Keratinocyte (primary cell): ENCODE data around the gene ETNPPL. TPM values are rescaled to one million over a fixed set of nuclear protein-coding genes. Genes with fewer than 3 reads are reported as not detected.

ENCODE experiments used
- DNase-seq: peaks from one replicate; pipeline ENCODE4 v3.0.0-alpha.2; 2011; ENCODE audit warnings: low read depth, missing footprints, low spot score
- FAIRE-seq: peaks from 2 replicates; lab custom pipeline; 2011; peaks lifted over from hg19 to GRCh38; lab: Jason Lieb, UNC
- H2AFZ ChIP-seq: 2 replicates; pipeline ENCODE4 v1.6.0; 2012; ENCODE audit warnings: low read length, control low read depth, inconsistent platforms; ENCODE audit not compliant: control insufficient read depth
- H3K27ac ChIP-seq: 2 replicates; pipeline ENCODE4 v1.5.1; 2011; ENCODE audit warnings: low read length; ENCODE audit not compliant: control insufficient read depth, insufficient read depth
- H3K27me3 ChIP-seq: 3 replicates; pipeline ENCODE4 v1.6.0; 2011; ENCODE audit warnings: low read length; ENCODE audit not compliant: control insufficient read depth, insufficient read depth; ENCODE audit errors: extremely low read depth
- H3K36me3 ChIP-seq, 2 experiments: 2 replicates in 1 of 2; 3 replicates in 1 of 2; pipeline ENCODE4 v1.5.1; 2011; ENCODE audit warnings: low read length in 2 of 2, mild to moderate bottlenecking in 1 of 2; ENCODE audit not compliant: control insufficient read depth in 2 of 2, insufficient read depth in 2 of 2; ENCODE audit errors: extremely low read depth in 1 of 2
- H3K4me1 ChIP-seq: 3 replicates; pipeline ENCODE4 v1.5.1; 2011; ENCODE audit warnings: low read length; ENCODE audit not compliant: control insufficient read depth, insufficient read depth; ENCODE audit errors: extremely low read depth
- H3K4me2 ChIP-seq: 3 replicates; pipeline ENCODE4 v1.6.0; 2011; ENCODE audit warnings: low read depth, low read length; ENCODE audit not compliant: control insufficient read depth, insufficient read depth; ENCODE audit errors: extremely low read depth
- H3K4me3 ChIP-seq, 3 experiments: fragments of 200-600 bp in 1 of 3; sonication (generic) in 1 of 3; 2 replicates in 2 of 3; 3 replicates in 1 of 3; pipeline ENCODE4 v1.5.1; 2011 to 2016; ENCODE audit warnings: low read length in 3 of 3, mild to moderate bottlenecking in 3 of 3, control low read depth in 2 of 3, inconsistent platforms in 1 of 3, low read depth in 1 of 3, mixed read lengths in 1 of 3, mixed run types in 1 of 3, moderate library complexity in 1 of 3; ENCODE audit not compliant: control insufficient read depth in 2 of 3, insufficient read depth in 2 of 3; ENCODE audit errors: extremely low read depth in 1 of 3
- H3K79me2 ChIP-seq: 2 replicates; pipeline ENCODE4 v1.6.0; 2012; ENCODE audit warnings: low read length; ENCODE audit not compliant: control insufficient read depth, insufficient read depth
- H3K9ac ChIP-seq: 3 replicates; pipeline ENCODE4 v1.6.0; 2011; ENCODE audit warnings: low read length; ENCODE audit not compliant: control insufficient read depth, insufficient read depth; ENCODE audit errors: extremely low read depth
- H3K9me1 ChIP-seq: 3 replicates; pipeline ENCODE4 v1.6.0; 2011; ENCODE audit warnings: low read length; ENCODE audit not compliant: control insufficient read depth, insufficient read depth; ENCODE audit errors: extremely low read depth
- H3K9me3 ChIP-seq: 2 replicates; pipeline ENCODE4 v1.5.1; 2012; ENCODE audit warnings: low read depth, low read length; ENCODE audit not compliant: control insufficient read depth
- H4K20me1 ChIP-seq: 3 replicates; pipeline ENCODE4 v1.6.0; 2011; ENCODE audit warnings: low read length; ENCODE audit not compliant: control insufficient read depth, insufficient read depth; ENCODE audit errors: extremely low read depth
- EZH2 ChIP-seq: IDR thresholded peaks from one replicate; pipeline ENCODE4 v1.6.1; 2012; ENCODE audit warnings: inconsistent platforms, mild to moderate bottlenecking, low read length, moderate library complexity
- dilution Hi-C: fragments of 300-500 bp; cut with MboI; formaldehyde crosslinking; loops from one replicate; pipeline ENCODE4 v1.7.0; 2020; ENCODE audit warnings: low sequenced_read_pairs; ENCODE audit not compliant: extremely low pct_ligation_motif_present
- polyA plus RNA-seq, 5 experiments: library from polyadenylated mRNA; depleted of rRNA in 3 of 5; stranded (reverse) in 3 of 5; stranded (forward) in 1 of 5; unstranded in 1 of 5; fragments of >200 nt; gene quantifications; 1 replicate in 1 of 5; 2 replicates in 3 of 5; 3 replicates in 1 of 5; pipeline versions ENCODE4 v1.2.1 to v1.2.3, GENCODE V29; 2011 to 2012; ENCODE audit warnings: missing spikeins in 2 of 5, low read depth in 1 of 5, low replicate concordance in 1 of 5
- TF ChIP-seq, protein P1 (sequence below), 3 experiments: IDR thresholded peaks in 1 of 3; conservative IDR thresholded peaks in 1 of 3; optimal IDR thresholded peaks in 1 of 3; 2 replicates in 2 of 3; 3 replicates in 1 of 3; pipeline versions ENCODE3 to v1.5.1; 2011; ENCODE audit warnings: low read length in 3 of 3, mild to moderate bottlenecking in 3 of 3, moderate library complexity in 2 of 3, control low read depth in 1 of 3, inconsistent platforms in 1 of 3; ENCODE audit not compliant: insufficient read depth in 2 of 3; ENCODE audit errors: extremely low read depth in 1 of 3

ETNPPL gene
- polyA plus RNA-seq, 1 donor (not counting 4 experiments of a cell fraction or from before 2014, with no cell fraction given): not detected

DNA sequence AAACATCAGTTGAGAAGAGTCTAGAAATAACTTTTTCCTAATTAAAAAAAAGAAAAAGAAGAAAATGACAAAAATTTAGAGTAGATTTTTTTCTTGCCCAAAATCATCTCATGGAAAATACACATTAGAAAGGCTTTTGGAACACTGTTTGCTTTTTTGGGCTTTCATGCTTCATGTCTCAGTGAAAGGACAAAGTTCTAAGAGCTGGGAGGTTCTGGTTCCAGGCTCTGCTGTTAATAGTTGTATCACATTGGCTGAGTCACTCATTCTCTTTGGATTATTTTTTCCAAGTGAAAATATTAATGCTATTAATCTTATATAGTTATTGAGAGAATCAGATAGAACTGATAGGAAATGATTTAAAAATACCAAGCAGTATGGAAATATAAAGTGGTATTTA is 32.9 kb upstream of the ETNPPL start:
- Histone ChIP-seq H3K36me3 (no peaks in the 10 kb centered on the region), H3K4me2 (no peak overlapping the region), H3K27ac (no peak overlapping the region), H4K20me1 (no peaks in the 10 kb centered on the region), H3K4me3 (no peak overlapping the region), H3K9me3 (no peaks in the 10 kb centered on the region), H3K27me3 (no peaks in the 10 kb centered on the region), H3K4me1 (no peaks in the 10 kb centered on the region), H3K9me1 (no peaks in the 10 kb centered on the region), H2AFZ (no peak overlapping the region), H3K9ac (no peak overlapping the region), H3K79me2 (no peaks in the 10 kb centered on the region)
- TF ChIP-seq, protein P1, sequence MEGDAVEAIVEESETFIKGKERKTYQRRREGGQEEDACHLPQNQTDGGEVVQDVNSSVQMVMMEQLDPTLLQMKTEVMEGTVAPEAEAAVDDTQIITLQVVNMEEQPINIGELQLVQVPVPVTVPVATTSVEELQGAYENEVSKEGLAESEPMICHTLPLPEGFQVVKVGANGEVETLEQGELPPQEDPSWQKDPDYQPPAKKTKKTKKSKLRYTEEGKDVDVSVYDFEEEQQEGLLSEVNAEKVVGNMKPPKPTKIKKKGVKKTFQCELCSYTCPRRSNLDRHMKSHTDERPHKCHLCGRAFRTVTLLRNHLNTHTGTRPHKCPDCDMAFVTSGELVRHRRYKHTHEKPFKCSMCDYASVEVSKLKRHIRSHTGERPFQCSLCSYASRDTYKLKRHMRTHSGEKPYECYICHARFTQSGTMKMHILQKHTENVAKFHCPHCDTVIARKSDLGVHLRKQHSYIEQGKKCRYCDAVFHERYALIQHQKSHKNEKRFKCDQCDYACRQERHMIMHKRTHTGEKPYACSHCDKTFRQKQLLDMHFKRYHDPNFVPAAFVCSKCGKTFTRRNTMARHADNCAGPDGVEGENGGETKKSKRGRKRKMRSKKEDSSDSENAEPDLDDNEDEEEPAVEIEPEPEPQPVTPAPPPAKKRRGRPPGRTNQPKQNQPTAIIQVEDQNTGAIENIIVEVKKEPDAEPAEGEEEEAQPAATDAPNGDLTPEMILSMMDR (optimal IDR thresholded peaks at IDR 0.05 in 1 of 3, IDR thresholded peaks at IDR 0.05 in 1 of 3, conservative IDR thresholded peaks at IDR 0.05 in 1 of 3; ENCODE audit: extremely low read depth in 1 of 3, insufficient read depth in 2 of 3, low read length in 3 of 3): no peak
- no peak for TF ChIP-seq EZH2
- FAIRE-seq: no peak
- dilution Hi-C loops: no loop called here
- DNase-seq: no peak

DNA sequence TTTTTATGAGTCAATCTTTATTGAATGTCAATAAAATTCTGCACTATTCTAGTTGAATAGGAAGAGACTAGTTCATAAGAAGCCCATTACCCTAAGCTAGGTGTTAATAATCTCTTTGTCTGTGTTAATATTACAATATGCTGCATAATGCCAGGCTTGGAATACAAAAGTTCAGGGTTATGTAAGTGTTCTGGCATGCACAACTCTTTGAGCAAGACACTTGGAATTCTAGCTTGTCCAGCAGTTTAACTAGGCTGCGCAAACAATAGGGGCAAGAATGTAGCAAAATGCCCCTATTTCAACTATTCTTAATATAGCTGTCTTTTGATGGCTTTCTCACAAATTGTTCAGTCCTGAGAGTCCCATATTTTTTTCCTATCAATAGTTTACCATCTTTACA is 31.3 kb upstream of the ETNPPL start:
- no peak overlapping the region for H3K9ac ChIP-seq
- no peaks in the 10 kb centered on the region for H3K79me2 ChIP-seq
- H4K20me1 ChIP-seq: no peaks in the 10 kb centered on the region
- no peak overlapping the region for H3K27ac ChIP-seq
- H3K4me2 ChIP-seq: no peak overlapping the region
- DNase-seq (no peak), FAIRE-seq (no peak)
- H3K4me1 ChIP-seq: no peaks in the 10 kb centered on the region
- TF ChIP-seq, protein P1 (optimal IDR thresholded peaks at IDR 0.05 in 1 of 3, IDR thresholded peaks at IDR 0.05 in 1 of 3, conservative IDR thresholded peaks at IDR 0.05 in 1 of 3; ENCODE audit: extremely low read depth in 1 of 3, insufficient read depth in 2 of 3, low read length in 3 of 3): no peak
- TF ChIP-seq EZH2: no peak
- H3K4me3 ChIP-seq: no peak overlapping the region
- H3K9me1 ChIP-seq: no peaks in the 10 kb centered on the region
- H3K27me3 ChIP-seq: no peaks in the 10 kb centered on the region
- no peak overlapping the region for H2AFZ ChIP-seq
- dilution Hi-C loops: no loop called here
- H3K36me3 ChIP-seq: no peaks in the 10 kb centered on the region
- H3K9me3 ChIP-seq: no peaks in the 10 kb centered on the region
